Amygdala (tissue), 56 donors: ENCODE measurements around the gene FBN2.
"Not testable (repeated sequence)": the region's sequence is repeated elsewhere in the genome, so short reads cannot be mapped to it uniquely, and the experiment has no call there.

Experiments
- DNase-seq, 56 donors: peaks; one replicate each; lab custom pipeline; 2025; lab: John Stamatoyannopoulos, UW

The FBN2 gene

DNA sequence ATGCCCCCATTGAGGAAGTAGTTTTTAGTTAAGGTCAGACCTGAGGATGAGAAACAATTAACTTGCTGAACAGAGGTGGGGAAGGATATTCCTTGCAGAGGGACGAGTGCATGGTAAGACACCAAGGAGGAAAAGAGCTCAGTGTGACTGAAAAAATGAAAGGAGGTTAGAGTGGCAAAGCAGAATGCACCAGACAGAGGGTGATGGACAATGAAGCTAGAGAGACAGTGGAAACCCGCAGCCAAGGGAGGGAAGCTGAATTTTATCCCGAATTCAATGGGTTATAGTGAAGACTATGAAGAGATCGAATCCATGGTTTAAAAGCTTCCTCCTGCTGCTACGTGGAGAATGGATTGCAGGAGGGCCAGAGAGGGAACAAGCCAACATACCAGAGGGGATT is 206.8 kb downstream of the FBN2 start:
- no peak for DNase-seq

DNA sequence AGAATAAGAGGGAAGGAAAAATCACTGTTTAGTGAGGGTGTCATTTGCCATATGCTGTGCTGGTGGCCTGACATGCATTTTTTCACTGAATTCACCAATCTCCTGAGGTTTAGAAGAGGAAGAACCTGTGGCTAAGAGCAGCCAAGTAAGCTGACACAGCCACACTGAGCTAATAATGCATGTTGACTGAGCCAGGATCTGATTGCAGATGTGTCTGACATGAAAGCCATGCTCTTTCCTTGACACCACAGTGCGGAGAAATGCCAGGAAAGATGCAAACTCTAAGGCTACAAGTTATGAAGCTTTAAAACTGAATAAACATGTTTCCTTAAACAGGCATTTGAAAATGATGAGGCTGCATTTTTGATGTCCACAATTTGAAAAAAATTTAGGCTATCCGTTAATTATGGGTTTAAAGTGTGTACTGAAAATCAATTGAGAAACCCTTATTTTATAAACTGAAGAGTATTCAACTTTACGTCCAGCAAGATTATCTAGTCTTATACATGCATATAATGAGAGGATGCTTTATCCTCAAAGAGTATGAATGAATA is 208.6 kb downstream of the FBN2 start:
- no peak for DNase-seq

DNA sequence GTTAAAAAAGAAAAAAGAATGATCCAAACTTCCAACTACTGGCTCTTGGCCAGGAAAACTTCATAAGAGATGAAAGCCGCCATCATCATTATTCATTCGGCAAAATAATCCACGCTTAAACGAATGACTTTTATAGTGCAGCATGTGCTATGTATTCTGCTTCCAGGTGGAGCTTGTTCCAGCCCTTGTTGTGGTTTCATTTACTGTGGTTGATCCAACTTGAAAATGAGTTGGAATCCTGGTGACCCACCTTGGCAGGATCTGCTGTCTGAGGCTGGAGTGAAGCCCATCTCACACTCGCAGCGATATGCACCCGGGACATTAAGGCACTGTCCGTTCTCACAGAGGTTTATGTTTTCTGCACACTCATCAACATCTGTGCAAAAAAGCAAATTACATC is 209.6 kb downstream of the FBN2 start:
- DNase-seq, result no peak

DNA sequence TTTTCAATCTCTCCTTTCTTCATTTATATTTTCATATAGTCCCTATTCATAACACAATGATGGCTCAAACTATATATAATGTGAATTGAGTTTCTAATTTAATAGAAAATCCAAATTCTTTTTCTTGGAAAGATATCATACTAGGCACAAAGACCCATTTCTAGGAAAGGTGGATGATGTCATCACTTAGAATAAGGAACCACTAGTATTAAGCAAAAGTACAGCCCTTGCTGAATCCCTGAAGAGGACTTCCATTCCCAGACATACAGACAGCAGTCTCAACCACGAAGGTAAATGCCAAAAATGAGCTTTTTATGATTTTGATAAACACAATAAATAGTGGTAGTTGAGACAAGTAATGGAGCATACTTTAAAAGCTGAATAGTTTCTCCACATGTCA is 210.0 kb downstream of the FBN2 start:
- DNase-seq, result no peak

DNA sequence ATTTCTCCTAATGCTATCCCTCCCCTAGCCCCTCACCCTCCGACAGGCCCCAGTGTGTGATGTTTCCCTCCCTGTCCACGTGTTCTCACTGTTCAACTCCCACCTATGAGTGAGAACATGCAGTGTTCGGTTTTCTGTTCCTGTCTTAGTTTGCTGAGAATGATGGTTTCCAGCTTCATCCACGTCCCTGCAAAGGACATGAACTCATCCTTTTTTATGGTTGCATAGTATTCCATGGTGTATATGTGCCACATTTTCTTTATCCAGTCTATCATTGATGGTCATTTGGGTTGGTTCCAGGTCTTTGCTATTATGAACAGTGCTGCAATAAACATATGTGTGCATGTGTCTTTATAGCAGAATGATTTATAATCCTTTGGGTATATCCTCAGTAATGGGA is 216.6 kb downstream of the FBN2 start:
- DNase-seq, result not testable (repeated sequence)

DNA sequence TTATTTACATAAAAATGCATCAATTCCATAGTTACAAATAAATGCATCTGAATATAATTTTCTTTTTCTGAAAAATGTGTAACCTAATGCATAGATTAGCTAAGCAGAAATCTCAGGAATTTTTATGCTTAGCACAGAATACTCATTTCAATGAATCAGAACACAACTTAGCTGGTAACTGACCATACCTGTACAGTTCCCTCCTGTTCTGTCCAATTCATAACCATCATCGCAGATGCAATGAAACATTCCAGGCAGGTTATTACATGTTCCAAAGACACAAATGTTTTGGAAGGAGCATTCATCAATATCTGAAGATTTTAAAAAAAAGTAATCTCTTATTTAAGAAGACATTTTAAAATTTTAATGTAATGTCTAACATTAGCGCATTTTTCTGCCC is 219.4 kb downstream of the FBN2 start:
- no peak for DNase-seq

DNA sequence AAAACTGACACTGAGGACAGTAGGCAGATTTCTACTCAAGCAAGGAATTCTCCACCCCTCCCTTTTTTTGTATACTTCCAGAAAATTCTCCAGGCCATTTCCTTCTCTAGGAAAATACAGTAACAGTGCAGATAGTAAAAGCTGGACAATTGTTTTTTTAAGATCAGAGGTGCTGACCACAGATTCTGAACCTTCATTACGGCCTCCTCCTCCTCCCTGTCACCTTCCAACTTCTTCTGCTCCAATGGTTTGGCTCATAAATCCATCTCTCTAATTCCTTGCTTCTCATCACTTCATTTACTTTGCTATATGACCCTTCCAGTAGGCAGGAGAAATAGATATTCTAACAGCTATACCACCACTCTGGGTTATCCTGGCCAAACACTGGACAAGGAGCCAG is 220.6 kb downstream of the FBN2 start:
- DNase-seq, result no peak

DNA sequence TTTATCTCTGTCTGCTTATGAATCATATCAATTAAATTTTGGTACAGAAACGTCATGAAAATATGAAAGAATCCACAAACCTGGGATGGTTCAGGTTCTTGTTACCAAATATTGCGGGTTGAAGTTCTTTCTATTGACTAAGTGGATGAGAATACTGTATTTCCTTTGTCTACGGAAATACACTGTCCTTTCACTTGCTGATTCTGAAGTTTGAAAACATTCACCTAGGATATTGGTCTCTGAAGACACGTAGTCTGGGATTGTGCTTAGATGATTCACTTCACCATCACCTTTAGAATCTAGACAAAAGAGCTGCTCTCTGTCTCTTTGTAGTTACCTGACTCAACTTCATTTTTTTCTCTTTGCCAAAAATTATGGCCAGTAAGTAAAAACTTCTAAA is 222.4 kb downstream of the FBN2 start:
- no peak for DNase-seq

DNA sequence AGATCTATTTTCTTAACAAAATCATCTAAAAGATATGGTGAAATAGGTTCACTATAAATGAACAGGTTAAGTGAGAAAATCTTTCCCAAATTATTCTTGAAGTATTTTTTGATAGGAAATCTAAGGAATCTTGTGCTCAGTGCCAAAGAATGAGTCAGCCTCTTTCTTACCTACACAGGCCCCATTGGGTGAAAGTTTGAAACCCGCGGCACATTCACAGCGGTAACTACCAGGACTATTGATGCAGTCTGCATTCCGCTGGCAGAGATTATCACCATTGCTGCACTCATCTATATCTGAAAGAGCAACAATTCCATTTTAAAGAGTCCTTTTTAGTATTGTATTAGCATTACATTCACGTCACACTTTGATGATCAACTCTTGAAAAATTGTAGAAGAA is 232.7 kb downstream of the FBN2 start:
- DNase-seq, result no peak

DNA sequence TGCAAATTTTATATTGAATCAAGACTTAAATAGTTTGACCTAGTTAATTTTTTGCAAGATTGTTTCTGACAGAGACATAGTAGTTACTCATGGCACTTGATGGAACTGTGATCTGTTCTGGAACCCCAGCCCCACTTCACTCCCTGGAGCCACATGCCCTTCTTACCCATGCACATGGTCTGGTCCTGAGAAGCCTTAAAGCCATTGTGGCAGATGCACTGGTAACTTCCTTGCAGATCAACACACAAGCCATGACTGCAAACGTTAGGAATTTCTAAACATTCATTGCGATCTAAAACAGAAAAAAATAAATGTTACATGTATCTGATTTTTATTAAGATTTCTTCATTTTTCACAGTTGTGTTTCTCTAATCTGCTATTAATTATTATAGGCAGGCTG is 233.3 kb downstream of the FBN2 start:
- no peak for DNase-seq

DNA sequence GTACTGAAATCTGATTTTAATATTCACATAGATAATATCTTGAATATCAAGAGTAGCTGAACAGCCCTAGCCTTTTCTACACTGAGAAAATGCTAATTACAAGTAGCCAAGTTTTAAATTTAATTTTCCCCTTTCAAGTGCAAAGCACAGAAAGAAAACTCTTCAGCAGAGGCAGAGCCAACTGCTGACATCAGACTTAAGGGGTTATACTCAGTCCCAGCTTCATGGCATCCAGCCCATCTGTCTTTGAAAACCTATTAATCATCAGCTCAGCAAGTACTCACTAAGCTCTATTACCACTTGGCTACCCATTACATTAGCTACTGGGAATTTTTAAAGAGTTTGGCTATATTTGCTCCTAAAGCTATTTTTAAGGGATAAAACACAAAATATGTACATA is 234.0 kb downstream of the FBN2 start:
- no peak for DNase-seq

DNA sequence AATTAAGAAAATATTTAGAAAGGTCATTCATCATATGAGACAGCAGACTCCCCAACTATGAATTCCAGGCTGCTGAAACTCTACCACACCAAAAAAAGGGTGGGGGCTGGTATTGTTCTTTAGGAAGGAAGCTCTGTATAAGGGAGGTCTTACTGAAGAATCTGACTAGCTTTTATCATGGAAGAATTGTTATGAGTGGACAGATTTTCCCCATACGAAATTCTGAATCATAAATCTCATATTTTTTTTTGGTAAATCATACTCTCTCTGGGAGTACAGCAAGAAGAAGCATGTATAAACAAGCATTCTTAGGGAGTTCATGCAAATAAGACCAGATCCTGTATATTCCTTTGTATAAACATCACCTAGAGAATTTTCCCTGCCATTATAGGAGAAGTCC is 234.5 kb downstream of the FBN2 start:
- no peak for DNase-seq

DNA sequence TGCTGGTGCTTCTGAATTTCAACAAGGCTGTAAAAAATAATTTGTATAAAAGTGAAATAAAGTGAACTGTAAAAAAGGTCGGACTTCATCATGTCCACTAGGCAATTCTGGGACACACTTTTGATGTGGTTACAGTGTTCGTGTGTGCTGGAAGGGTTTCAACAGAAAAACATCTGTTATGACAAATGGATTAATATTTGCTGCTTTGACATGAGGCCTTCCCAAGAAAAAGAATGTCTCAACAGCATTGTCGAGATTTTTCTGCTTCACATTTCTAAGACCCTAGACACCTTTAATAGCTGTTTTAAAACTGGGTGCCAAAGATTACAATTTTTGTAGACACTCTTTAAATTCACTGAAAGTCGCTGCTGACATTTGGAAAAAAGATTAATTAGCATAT is 237.9 kb downstream of the FBN2 start:
- no peak for DNase-seq

DNA sequence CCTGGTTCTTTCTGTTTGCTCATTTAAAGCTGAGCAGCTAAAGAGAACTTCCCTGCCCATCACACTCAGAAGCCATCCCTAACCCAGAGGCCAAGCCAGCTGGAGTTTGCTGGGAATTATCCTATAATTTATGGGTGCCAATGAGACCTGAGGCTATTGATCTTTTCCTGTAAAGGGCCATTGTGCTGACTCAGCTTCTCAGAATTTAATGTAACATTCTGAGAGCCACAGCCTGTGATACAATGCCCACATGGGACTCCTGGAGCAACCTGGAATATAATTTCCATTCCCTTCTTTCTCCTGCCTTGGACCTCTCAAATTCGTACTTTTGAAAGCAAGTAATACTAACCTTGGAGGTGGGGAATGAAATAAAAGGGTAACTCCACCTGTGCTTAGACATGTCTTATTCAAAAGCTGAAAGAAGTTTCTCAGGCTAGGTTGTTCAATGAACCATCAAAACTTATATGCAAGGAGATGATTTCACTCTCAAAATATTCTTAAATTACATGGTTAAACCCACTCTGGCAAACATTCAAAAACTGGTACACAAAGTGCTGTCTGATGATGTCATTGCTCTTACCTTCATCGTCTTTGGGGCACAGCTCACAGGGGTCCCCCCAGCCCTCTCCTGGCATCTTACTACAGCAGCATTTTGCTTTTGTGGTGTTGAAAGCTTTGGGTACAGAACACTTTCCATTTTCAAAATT is 247.7 kb downstream of the FBN2 start:
- no peak for DNase-seq

DNA sequence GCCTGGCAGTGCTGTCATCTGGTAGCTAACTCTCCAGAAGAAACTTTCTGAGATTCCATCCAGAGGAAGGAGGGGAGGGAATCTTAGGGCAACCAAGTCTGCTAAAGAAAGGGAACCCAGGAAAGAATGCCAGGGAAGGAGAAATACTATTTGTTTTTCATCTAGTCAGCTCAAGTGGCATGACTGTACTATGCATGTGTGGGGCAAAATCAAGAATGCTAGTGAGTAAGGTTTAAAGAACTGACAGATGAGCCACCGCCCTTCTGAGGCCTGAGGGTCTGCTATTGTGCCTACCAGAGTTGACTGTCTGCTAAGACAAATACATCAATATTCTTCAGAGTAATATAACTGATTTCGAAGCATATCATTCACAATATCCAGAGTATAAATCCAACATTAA is 250.3 kb downstream of the FBN2 start:
- DNase-seq, result no peak

DNA sequence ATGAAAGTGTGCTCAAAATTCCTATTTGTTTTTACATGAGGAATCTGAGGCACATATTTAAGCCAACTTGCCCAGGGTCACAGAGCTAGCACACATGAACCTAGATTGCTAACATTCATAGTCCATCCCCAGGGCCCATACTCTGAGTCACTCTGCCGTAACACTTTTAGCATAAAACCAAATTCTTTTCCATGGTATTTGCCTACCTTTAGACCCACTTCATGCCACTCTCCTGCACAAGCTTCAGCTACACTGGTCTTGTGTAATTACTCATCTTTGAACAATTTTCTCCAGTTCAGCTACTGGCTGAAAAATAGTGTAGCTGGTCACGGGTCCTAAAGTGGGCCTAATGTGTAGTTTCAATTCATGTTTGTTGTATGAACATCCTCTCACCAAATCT is 253.8 kb downstream of the FBN2 start:
- no peak for DNase-seq

DNA sequence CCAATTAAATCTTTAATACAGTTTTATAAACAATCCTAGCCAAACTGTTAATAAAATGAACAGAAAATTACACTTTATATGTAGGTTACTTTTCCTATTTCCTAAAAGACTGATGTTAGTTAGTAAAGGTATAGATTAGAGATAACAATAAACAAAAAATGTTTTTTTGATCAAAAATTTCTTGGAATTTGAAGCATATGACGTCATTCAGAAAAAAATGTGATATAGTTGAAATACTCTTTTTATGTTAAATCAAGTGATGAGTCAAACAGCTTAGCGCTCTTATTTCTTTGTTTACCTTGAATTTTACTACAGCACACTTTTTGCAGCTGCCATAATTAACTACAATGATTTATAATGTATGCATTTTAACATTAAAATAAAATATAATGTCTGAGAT is 258.7 kb downstream of the FBN2 start:
- no peak for DNase-seq

DNA sequence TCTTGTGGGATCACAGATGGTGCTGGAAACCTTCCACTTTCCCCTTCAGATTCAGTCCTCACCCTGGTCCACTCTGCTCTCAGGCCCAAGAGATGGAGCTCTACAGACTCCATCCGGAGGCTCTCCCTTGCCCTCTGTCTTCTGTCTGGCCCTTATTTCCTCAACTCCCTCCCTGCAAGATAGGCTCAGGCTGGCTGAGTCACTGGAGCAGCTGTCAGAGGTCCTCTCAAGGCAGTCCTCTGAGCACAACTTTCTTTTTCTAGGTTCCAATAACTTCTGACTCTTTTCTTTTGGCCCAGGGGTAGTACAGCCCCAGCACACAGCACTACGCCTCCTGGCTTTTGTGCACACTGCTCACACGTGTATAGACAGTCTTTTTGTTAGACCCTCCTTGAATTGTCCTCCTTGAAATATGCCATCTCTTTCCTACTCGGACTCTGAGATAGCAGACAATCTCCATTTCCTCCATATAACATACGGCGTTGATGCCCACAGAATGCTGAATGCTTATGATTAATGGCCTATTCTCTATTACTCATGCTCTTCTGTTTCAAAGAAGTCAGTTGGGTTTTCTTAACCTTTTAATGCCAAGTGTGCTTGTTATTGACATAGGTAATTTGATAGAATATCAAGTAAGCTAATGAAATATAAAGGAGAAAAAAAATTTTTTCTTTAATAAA is 261.4 kb downstream of the FBN2 start:
- DNase-seq, result no peak

DNA sequence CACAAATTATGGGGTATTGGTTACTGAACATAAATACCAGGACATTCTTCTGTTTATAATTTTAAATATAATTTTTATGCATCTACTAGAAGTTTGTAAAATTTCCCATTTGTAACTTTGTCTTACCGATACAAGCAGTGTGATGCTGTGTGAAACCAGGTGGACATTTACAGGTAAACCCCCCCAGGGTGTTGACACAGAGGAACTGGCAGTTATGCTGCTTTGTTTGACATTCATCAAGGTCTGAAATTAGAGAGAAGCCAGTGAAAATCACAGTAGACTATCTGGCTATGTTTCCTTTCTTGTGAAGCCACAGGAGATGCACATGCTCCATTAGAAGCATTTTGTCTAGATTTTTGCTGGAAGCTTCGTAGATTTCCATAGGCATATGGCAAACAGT is 263.6 kb downstream of the FBN2 start:
- no peak for DNase-seq

DNA sequence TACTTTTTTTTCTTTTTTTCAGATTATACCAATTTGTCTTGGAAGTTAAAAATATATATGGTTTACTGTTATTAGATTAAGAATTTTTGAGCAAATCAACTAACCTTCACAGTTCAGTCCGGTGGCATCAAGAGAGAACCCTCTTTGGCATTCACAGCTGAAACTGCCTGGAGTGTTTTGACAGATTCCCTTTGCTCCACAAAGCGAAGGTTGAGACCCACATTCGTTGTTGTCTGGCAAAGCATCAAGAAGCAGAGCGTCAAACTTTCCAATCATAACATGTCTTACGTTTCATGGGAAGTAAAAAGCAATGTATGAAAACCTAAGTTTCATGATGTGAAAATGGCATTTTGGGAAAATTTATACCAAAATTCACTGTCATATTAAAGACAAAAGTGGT is 264.3 kb downstream of the FBN2 start:
- DNase-seq, result no peak

DNA sequence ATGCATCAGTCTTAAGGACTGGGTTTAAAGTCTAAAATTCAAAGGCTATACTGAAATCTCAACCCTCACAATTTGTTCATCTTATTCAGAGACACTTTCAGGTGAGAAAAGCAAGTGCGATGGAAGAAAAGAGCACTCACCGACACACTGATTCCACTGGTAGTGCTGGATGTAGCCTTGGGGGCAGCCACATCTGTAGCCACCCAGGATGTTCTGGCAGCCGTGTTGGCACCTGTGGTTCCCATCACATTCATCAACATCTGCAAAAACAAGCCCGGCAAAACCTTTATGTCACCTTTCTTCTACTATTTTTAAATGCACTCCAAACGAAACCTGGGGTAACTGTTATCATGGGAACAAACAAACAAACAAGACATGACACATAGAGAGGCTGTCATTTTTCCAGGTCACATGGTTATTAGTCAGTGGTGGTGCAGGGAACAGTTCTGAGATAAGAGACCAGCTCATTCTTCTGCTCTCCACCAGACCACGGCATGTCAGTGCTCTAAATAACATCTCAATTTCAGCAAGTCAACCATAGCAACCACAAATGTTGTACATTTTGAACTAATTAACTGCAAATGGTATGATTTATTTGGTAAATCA is 266.1 kb downstream of the FBN2 start:
- no peak for DNase-seq

DNA sequence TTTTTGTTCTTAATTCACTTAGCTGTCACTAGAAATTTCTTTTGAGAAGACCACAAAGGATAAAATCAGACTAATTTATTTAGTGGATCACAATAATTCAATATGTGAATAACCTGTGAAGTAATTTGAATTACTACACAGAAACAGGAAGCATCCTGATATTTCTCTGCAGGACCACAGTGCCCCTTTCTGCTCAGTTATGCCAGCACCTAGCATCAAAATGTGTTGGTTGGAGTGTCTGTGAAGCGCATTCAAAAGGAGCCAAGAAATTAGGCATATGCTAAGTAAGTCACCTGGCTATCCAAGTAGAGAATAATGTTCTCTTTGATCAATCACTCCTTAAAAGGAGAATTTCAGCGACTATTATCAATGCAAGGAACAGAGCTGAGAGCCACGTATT is 267.0 kb downstream of the FBN2 start:
- no peak for DNase-seq
